ENCODE data around the gene AIFM2.

Gene AIFM2

DNA sequence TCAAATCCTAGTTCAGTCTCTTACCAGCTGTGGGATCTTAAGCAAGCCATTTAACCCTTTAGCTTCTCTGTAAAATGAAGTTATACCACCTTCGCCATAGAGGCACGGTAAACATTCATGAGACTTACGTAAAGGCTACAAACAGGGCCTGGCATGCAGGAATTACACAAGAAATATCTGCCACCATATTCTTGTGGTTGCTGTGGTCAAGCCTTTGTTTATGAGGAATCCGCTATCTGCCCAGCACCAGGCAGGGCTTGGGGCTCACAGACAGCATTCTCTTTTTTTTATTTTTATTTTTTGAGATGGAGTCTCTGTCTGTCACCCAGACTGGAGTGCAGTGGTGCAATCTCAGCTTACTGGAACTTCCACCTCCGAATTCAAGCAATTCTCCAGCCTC is 9.9 kb downstream of the AIFM2 start:
- no peak overlapping the region for H3K4me3 ChIP-seq (ENCODE audit: severe bottlenecking)
- DNase-seq (ENCODE audit: low spot score): no peak
- ATAC-seq (ENCODE audit: low read depth): no peak
- H3K27me3 ChIP-seq (ENCODE audit: insufficient read depth, poor library complexity, severe bottlenecking): no peaks in the 10 kb centered on the region
- H3K9me3 ChIP-seq (ENCODE audit: severe bottlenecking): no peaks in the 10 kb centered on the region
- no peaks in the 10 kb centered on the region for H3K4me1 ChIP-seq (ENCODE audit: insufficient read depth, poor library complexity, severe bottlenecking)
- peaks cover 6% of the 10 kb centered on the region; the same call in 1 of the 2 replicates for H3K36me3 ChIP-seq (ENCODE audit: low read depth)
- TF ChIP-seq, protein P1, sequence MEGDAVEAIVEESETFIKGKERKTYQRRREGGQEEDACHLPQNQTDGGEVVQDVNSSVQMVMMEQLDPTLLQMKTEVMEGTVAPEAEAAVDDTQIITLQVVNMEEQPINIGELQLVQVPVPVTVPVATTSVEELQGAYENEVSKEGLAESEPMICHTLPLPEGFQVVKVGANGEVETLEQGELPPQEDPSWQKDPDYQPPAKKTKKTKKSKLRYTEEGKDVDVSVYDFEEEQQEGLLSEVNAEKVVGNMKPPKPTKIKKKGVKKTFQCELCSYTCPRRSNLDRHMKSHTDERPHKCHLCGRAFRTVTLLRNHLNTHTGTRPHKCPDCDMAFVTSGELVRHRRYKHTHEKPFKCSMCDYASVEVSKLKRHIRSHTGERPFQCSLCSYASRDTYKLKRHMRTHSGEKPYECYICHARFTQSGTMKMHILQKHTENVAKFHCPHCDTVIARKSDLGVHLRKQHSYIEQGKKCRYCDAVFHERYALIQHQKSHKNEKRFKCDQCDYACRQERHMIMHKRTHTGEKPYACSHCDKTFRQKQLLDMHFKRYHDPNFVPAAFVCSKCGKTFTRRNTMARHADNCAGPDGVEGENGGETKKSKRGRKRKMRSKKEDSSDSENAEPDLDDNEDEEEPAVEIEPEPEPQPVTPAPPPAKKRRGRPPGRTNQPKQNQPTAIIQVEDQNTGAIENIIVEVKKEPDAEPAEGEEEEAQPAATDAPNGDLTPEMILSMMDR (IDR thresholded peaks at IDR 0.05; ENCODE audit: poor library complexity, severe bottlenecking): no peak
- no peak overlapping the region for H3K27ac ChIP-seq (ENCODE audit: poor library complexity, severe bottlenecking)

DNA sequence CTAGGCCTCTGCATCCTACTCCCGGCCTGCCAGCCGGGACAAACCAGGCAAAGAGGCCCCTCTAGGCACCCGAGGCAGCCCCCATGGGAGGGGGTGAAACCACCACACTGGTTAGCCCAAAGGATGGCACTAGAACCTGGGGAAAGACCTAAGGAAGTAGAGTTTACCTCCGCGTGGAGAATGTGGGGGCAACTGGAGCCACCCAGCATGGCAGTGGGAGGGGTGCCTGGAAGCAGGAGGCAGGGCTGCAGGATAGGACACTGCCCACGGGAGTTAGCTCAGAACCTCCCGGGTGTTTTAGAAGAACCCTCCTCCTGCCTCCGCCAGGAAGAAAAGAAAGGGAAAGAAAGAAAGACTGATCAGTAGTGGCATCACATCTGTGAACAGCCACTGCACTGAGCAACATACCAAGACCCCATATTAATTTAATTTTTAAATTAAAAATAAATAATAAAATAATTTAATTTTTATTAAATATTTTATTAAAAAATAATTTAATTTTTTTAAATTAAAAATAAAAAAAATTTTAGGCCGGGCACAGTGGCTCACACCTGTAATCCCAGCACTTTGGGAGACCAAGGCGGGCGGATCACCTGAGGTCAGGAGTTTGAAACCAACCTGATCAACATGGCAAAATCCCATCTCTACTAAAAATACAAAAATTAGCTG is 11.2 kb downstream of the AIFM2 start:
- Histone ChIP-seq H3K36me3 (ENCODE audit: low read depth) (peaks cover 6% of the 10 kb centered on the region; the same call in 1 of the 2 replicates), H3K27ac (ENCODE audit: poor library complexity, severe bottlenecking) (no peak overlapping the region), H3K4me1 (ENCODE audit: insufficient read depth, poor library complexity, severe bottlenecking) (no peaks in the 10 kb centered on the region), H3K27me3 (ENCODE audit: insufficient read depth, poor library complexity, severe bottlenecking) (no peaks in the 10 kb centered on the region), H3K9me3 (ENCODE audit: severe bottlenecking) (no peaks in the 10 kb centered on the region), H3K4me3 (ENCODE audit: severe bottlenecking) (no peak overlapping the region)
- ATAC-seq (ENCODE audit: low read depth) (no peak), DNase-seq (ENCODE audit: low spot score) (no peak)
- TF ChIP-seq, protein P1 (IDR thresholded peaks at IDR 0.05; ENCODE audit: poor library complexity, severe bottlenecking): no peak

- DNase-seq (ENCODE audit: low spot score) (no peak), ATAC-seq (ENCODE audit: low read depth) (no peak)
- Histone ChIP-seq H3K4me3 (ENCODE audit: severe bottlenecking) (no peak overlapping the region), H3K9me3 (ENCODE audit: severe bottlenecking) (no peaks in the 10 kb centered on the region), H3K4me1 (ENCODE audit: insufficient read depth, poor library complexity, severe bottlenecking) (no peaks in the 10 kb centered on the region), H3K27me3 (ENCODE audit: insufficient read depth, poor library complexity, severe bottlenecking) (no peaks in the 10 kb centered on the region), H3K27ac (ENCODE audit: poor library complexity, severe bottlenecking) (no peak overlapping the region), H3K36me3 (ENCODE audit: low read depth) (peaks cover 11% of the 10 kb centered on the region; the same call in 1 of the 2 replicates)
- TF ChIP-seq, protein P1 (IDR thresholded peaks at IDR 0.05; ENCODE audit: poor library complexity, severe bottlenecking): no peak
Observed at GRCh38 chr10:70120417-70120816, 12.2 kb downstream of the AIFM2 start.

DNA sequence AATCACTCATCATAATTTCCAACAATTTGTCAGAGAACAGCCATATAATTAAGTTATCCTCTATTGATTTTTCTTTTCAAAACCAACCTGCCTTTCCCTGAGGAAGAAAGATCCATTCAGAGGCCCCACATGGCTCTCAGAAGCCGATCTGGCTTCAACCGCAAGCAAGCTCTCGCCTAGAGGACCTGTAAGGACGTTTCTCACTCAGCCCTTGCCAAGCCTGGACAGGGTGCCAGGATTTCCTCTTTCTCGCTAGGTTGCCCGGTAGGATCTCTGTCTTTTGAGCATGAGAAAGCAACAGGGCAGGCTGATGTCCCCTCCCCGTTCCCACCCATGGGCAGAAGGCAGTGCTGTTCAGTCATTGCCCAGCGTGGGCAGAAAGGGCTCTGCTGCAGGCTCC is 13.0 kb downstream of the AIFM2 start:
- no peak for ATAC-seq (ENCODE audit: low read depth)

DNA sequence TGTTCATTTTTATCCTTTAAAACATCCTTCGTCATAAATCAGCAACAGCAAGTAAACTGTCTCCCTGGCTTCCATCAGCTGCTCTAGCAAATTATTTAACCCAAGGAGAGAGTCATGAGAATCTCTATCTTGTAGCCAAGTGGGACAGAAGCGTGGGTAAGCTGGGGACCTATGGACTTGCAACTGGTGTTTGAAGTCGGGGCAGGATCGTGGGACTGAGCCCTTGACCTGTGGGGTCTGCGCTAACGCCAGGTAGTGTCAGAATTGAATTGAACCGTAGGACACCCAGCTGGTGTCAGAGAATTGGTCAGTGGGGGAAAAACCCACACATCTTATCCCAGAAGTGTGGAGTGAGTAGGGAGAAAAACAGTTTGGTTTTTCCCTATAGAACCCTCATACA is 13.4 kb downstream of the AIFM2 start:
- Histone ChIP-seq H3K36me3 (ENCODE audit: low read depth) (peaks cover 22% of the 10 kb centered on the region), H3K27ac (ENCODE audit: poor library complexity, severe bottlenecking) (no peak overlapping the region), H3K9me3 (ENCODE audit: severe bottlenecking) (no peaks in the 10 kb centered on the region), H3K4me3 (ENCODE audit: severe bottlenecking) (no peak overlapping the region), H3K4me1 (ENCODE audit: insufficient read depth, poor library complexity, severe bottlenecking) (no peaks in the 10 kb centered on the region), H3K27me3 (ENCODE audit: insufficient read depth, poor library complexity, severe bottlenecking) (no peaks in the 10 kb centered on the region)
- TF ChIP-seq, protein P1 (IDR thresholded peaks at IDR 0.05; ENCODE audit: poor library complexity, severe bottlenecking): no peak
- no peak for ATAC-seq (ENCODE audit: low read depth)
- DNase-seq (ENCODE audit: low spot score): no peak

More for the DNA sequence above, 13.0 kb downstream of the AIFM2 start:
- TF ChIP-seq, protein P1 (IDR thresholded peaks at IDR 0.05; ENCODE audit: poor library complexity, severe bottlenecking): no peak
- H3K4me1 ChIP-seq (ENCODE audit: insufficient read depth, poor library complexity, severe bottlenecking): no peaks in the 10 kb centered on the region
- no peak overlapping the region for H3K4me3 ChIP-seq (ENCODE audit: severe bottlenecking)
- no peaks in the 10 kb centered on the region for H3K27me3 ChIP-seq (ENCODE audit: insufficient read depth, poor library complexity, severe bottlenecking)
- no peaks in the 10 kb centered on the region for H3K9me3 ChIP-seq (ENCODE audit: severe bottlenecking)
- DNase-seq (ENCODE audit: low spot score): no peak
- H3K27ac ChIP-seq (ENCODE audit: poor library complexity, severe bottlenecking): no peak overlapping the region
- peaks cover 17% of the 10 kb centered on the region; the same call in 1 of the 2 replicates for H3K36me3 ChIP-seq (ENCODE audit: low read depth)
